K562 (cell line): ENCODE data around the gene HCN4. TPM values are rescaled to one million over a fixed set of nuclear protein-coding genes. Genes with fewer than 3 reads are reported as not detected.

Experiments used
- HMBOX1 ChIP-seq: sonication (generic); IDR thresholded peaks from 2 replicates; pipeline ENCODE4 v1.6.1; 2016
- KLF10 ChIP-seq: fragments of 250-450 bp; sonication (Bioruptor Pico); IDR thresholded peaks from 2 replicates; pipeline ENCODE4 v1.6.1; 2021; ENCODE audit warnings: matching md5 sums
- NKRF ChIP-seq: fragments of 450-650 bp; IDR thresholded peaks from 2 replicates; pipeline ENCODE4 v1.6.1; 2016; ENCODE audit warnings: borderline replicate concordance
- TFAP4 ChIP-seq: sonication (generic); formaldehyde crosslinking; IDR thresholded peaks from 2 replicates; pipeline ENCODE4 v1.8.0; 2022; ENCODE audit warnings: missing genetic modification reagents, mild to moderate bottlenecking, moderate library complexity, borderline replicate concordance
- polyA plus RNA-seq, 8 experiments: library from polyadenylated mRNA; depleted of rRNA in 4 of 8; stranded (reverse) in 5 of 8; unstranded in 3 of 8; fragments of >200 nt; fragmentation: Nextera tagmentation in 2 of 8; fragmentation: Illumina TruSeq in 1 of 8; extraction: Ambion mirVana in 2 of 8; extraction: Trizol in 1 of 8; gene quantifications; 2 replicates each; pipeline versions ENCODE4 v1.2.1 to v1.2.3, GENCODE V29; 2011 to 2014; ENCODE audit warnings: inconsistent platforms in 1 of 8, missing spikeins in 1 of 8
- total RNA-seq, 7 experiments: library from RNA; depleted of rRNA in 6 of 7; stranded (reverse); fragments of >200 nt in 6 of 7; fragmentation: Illumina TruSeq in 2 of 7; extraction: Trizol in 2 of 7; gene quantifications; 2 replicates each; pipeline versions ENCODE4 v1.2.1 to v1.2.3, GENCODE V29; 2011 to 2021; ENCODE audit warnings: low replicate concordance in 1 of 7

Gene HCN4
- total and polyA plus RNA-seq, 9 of the 15 experiments (the other 6 are each of a cell fraction or from before 2014, with no cell fraction given): not detected

DNA sequence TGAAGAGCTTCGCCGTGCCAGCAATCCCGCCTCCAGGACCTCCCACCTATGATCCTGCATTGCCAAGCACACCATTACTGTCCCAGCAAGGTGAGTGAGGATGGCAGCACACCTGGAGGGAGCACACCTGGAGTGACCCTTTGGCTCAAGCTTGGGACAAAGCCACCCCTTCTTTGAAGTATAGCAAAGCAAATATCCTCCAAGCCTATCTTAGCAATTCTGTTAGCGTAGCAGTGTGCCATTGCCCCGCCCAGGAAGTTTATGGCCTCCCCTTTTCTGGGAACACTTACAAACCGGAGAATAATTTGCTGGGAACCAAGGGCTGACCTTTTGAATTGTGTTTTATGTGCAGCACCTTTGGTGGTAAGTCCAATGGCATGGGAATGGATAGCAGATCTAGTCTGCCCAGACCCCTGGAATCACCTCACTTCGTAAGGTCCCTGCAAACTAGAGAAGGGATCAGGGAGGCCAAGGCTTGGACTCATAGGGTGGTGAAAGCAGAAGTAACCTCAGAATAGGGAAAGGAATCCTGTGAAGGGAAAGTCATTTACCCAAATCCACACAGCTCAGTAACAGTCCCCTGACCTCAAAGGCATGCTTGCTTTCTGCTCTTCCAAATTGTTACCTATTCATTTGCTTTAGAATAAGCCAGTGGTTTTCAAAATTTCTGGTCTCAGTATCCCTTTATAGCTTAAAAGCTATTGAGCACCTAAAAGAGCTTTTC is 70.1 kb downstream of the HCN4 start (continued):
- TF ChIP-seq TFAP4 (no peak), KLF10 (no peak), NKRF (no peak), HMBOX1 (no peak)
